ENCODE measurements around the gene C1QTNF9.
"Not testable (repeated sequence)": the region's sequence is repeated elsewhere in the genome, so short reads cannot be mapped to it uniquely, and the experiment has no call there.

GRCh38 chr13:24309300-24309699 lies at the start of gene C1QTNF9:
- not testable (repeated sequence) for TF ChIP-seq POLR2A, CTCF (IDR thresholded peaks at IDR 0.05)
